Measurements from ENCODE around the gene KRTAP4-4. TPM values are rescaled to one million over a fixed set of nuclear protein-coding genes. Genes with fewer than 3 reads are reported as not detected.
"Not testable (repeated sequence)": the region's sequence is repeated elsewhere in the genome, so short reads cannot be mapped to it uniquely, and the experiment has no call there.

The KRTAP4-4 gene
- total RNA-seq (2014; rRNA removed; shearing (Covaris generic)): not detected in 2 replicates
- polyA plus RNA-seq (2016; fragmentation: Nextera tagmentation; extraction: Ambion mirVana): not detected in 2 replicates

DNA sequence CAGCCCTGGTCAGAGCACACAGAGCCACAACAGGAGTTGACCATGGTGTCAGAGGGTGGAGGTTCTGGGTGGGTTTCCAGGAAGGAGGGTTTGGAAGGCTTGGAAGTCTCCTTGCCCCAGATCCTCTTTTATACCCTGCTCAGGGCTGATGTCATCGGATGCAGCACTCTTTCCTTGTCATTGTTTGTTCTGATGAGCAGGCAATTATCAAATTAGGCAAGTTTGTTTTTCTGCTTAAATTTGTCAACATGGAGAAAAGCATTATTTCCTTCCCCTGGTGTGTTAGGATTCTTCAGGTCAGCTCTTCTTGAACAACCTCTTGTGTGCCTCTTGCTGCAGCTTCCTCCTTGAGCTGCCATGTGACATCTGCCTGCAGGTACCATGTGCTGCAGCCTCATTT lies at the start of gene KRTAP4-4:
TSS of gene KRTAP4-4 (minus strand) at position 101 of the 400 bp plus-strand sequence. CDS start at position 44, 57 bp downstream.
- H4K20me1 ChIP-seq (ENCODE audit: insufficient read depth): no peaks in the 10 kb centered on the region
- H3K79me2 ChIP-seq (ENCODE audit: insufficient read depth): no peaks in the 10 kb centered on the region
- no peaks in the 10 kb centered on the region for H3K4me1 ChIP-seq (ENCODE audit: insufficient read depth)
- H3K36me3 ChIP-seq (ENCODE audit: low read depth): no peaks in the 10 kb centered on the region
- no peaks in the 10 kb centered on the region for H3K9me2 ChIP-seq (ENCODE audit: insufficient read depth)
- no peak within 1 kb of the TSS for H3K9ac ChIP-seq
- WGBS, 2 experiments (ENCODE audit: low coverage in 1 of 2, low lambda C conversion rate in 2 of 2, missing lambda C conversion rate in 2 of 2): 95 to 100% methylated on average over 1 of the region's 1 CpG
- H3K27ac ChIP-seq: no peak within 1 kb of the TSS
- H3K4me3 ChIP-seq: no peak within 1 kb of the TSS
- TF ChIP-seq EZH2phosphoT487 (IDR thresholded peaks at IDR 0.05; ENCODE audit: insufficient read depth, low read depth) (no peak), EZH2 (IDR thresholded peaks at IDR 0.05; ENCODE audit: insufficient read depth, poor library complexity, severe bottlenecking) (no peak)
- in situ Hi-C loops (cut with MboI): no loop called here
- H3K9me3 ChIP-seq (ENCODE audit: low read depth): no peaks in the 10 kb centered on the region
- no peaks in the 10 kb centered on the region for H3F3A ChIP-seq (ENCODE audit: insufficient read depth)
- H3K4me2 ChIP-seq (ENCODE audit: unreplicated experiment): no peak within 1 kb of the TSS
- H2AFZ ChIP-seq: no peak within 1 kb of the TSS
- no peaks in the 10 kb centered on the region for H3K27me3 ChIP-seq (replicated peaks; ENCODE audit: insufficient read depth)
- DNase-seq: no peak

DNA sequence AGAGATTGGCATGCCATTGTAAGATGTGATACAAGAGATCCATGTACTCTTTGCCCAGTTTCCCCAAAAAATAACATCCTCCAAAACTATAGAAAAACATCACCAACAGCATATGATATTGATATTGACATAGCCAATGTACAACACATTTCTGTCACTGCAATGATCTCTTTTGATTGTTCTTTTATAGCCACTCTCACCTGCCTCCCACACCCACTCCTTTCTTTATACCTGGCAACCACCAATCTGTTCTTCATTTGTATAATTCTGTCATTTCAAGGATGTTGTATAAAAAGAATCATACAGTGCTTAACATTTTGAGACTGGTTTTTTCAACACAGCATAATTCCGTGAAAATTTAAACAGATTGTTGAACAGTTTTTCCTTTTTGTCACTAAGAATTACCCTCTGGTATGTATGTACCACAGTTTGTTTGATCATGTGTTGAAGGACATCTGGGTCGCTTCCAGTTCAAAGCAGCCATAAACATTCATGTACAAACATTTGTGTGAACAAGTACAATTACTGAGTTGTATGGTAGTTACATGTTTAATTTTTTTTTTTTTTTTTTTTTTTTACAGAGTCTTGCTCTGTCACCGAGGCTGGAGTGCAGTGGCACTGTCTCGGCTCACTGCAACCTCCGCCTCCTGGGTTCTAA lies 39.0 kb upstream of the KRTAP4-4 start:
- WGBS, 2 experiments (ENCODE audit: low coverage in 1 of 2, low lambda C conversion rate in 2 of 2, missing lambda C conversion rate in 2 of 2): 43% methylated on average over 5 of the region's 5 CpGs
- no peak overlapping the region for H3K27ac ChIP-seq
- H3K4me3 ChIP-seq: no peak overlapping the region
- H4K20me1 ChIP-seq (ENCODE audit: insufficient read depth): no peaks in the 10 kb centered on the region
- no peaks in the 10 kb centered on the region for H3K4me1 ChIP-seq (ENCODE audit: insufficient read depth)
- H3K9ac ChIP-seq: no peak overlapping the region
- in situ Hi-C loops (cut with MboI): no loop called here
- no peak for DNase-seq
- no peaks in the 10 kb centered on the region for H3K27me3 ChIP-seq (replicated peaks; ENCODE audit: insufficient read depth)
- H3K9me3 ChIP-seq (ENCODE audit: low read depth): no peaks in the 10 kb centered on the region
- TF ChIP-seq EZH2 (IDR thresholded peaks at IDR 0.05; ENCODE audit: insufficient read depth, poor library complexity, severe bottlenecking) (no peak), EZH2phosphoT487 (IDR thresholded peaks at IDR 0.05; ENCODE audit: insufficient read depth, low read depth) (no peak)
- H3K9me2 ChIP-seq (ENCODE audit: insufficient read depth): no peaks in the 10 kb centered on the region
- H3K4me2 ChIP-seq (ENCODE audit: unreplicated experiment): no peak overlapping the region
- H3K79me2 ChIP-seq (ENCODE audit: insufficient read depth): no peaks in the 10 kb centered on the region
- H2AFZ ChIP-seq: no peak overlapping the region
- no peaks in the 10 kb centered on the region for H3K36me3 ChIP-seq (ENCODE audit: low read depth)
- H3F3A ChIP-seq (ENCODE audit: insufficient read depth): no peaks in the 10 kb centered on the region

DNA sequence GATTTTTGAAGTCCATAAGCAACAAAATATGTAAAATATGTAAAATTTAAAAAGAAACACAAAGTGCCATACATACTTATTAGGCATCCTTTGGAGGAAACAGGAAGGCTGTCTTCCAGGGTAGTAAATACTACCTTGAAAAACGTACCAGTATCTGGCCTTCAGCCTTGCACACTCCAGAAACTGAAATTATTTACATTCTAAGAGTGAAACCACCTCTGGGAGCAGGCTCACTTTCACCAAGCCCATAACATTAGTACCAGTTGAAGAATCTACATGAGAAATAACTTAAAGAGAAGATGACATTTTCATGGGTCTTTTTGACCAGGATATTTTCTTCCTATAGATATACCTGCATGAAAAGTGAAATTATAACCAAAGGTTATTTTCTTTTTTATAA lies 35.5 kb upstream of the KRTAP4-4 start:
- Histone ChIP-seq H3K9me2 (ENCODE audit: insufficient read depth) (no peaks in the 10 kb centered on the region), H3K4me2 (ENCODE audit: unreplicated experiment) (no peak overlapping the region), H3K4me3 (no peak overlapping the region), H3K9ac (no peak overlapping the region), H3K9me3 (ENCODE audit: low read depth) (no peaks in the 10 kb centered on the region), H3K4me1 (ENCODE audit: insufficient read depth) (no peaks in the 10 kb centered on the region), H3K27me3 (replicated peaks; ENCODE audit: insufficient read depth) (no peaks in the 10 kb centered on the region), H3K27ac (no peak overlapping the region), H2AFZ (no peak overlapping the region), H3K36me3 (ENCODE audit: low read depth) (no peaks in the 10 kb centered on the region), H3K79me2 (ENCODE audit: insufficient read depth) (no peaks in the 10 kb centered on the region), H3F3A (ENCODE audit: insufficient read depth) (no peaks in the 10 kb centered on the region), H4K20me1 (ENCODE audit: insufficient read depth) (no peaks in the 10 kb centered on the region)
- in situ Hi-C loops (cut with MboI): no loop called here
- DNase-seq: no peak
- TF ChIP-seq EZH2phosphoT487 (IDR thresholded peaks at IDR 0.05; ENCODE audit: insufficient read depth, low read depth): no peak
- TF ChIP-seq EZH2 (IDR thresholded peaks at IDR 0.05; ENCODE audit: insufficient read depth, poor library complexity, severe bottlenecking): no peak
- WGBS, 2 experiments (ENCODE audit: low coverage in 1 of 2, low lambda C conversion rate in 2 of 2, missing lambda C conversion rate in 2 of 2): 52 to 62% methylated on average over 1 of the region's 1 CpG

DNA sequence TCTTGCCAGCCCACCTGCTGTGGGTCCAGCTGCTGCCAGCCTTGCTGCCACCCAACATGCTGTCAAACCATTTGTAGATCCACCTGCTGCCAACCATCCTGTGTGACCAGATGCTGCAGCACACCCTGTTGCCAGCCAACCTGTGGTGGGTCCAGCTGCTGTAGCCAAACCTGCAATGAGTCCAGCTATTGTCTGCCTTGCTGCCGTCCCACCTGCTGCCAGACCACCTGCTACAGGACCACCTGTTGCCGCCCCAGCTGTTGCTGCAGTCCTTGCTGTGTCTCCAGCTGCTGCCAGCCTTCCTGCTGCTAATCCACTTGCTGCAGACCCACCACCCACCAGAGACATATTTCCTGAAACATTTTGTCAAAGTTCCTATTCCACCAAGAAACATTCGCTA lies 29.8 kb upstream of the KRTAP4-4 start:
- DNase-seq: no peak
- in situ Hi-C loops (cut with MboI): no loop called here
- Histone ChIP-seq H3K4me3 (no peak overlapping the region), H4K20me1 (ENCODE audit: insufficient read depth) (no peaks in the 10 kb centered on the region), H2AFZ (no peak overlapping the region), H3K27ac (no peak overlapping the region), H3K9ac (no peak overlapping the region), H3F3A (ENCODE audit: insufficient read depth) (no peaks in the 10 kb centered on the region), H3K79me2 (ENCODE audit: insufficient read depth) (no peaks in the 10 kb centered on the region), H3K27me3 (replicated peaks; ENCODE audit: insufficient read depth) (no peaks in the 10 kb centered on the region), H3K9me2 (ENCODE audit: insufficient read depth) (no peaks in the 10 kb centered on the region), H3K36me3 (ENCODE audit: low read depth) (no peaks in the 10 kb centered on the region), H3K4me2 (ENCODE audit: unreplicated experiment) (no peak overlapping the region), H3K9me3 (ENCODE audit: low read depth) (no peaks in the 10 kb centered on the region), H3K4me1 (ENCODE audit: insufficient read depth) (no peaks in the 10 kb centered on the region)
- no peak for TF ChIP-seq EZH2phosphoT487 (IDR thresholded peaks at IDR 0.05; ENCODE audit: insufficient read depth, low read depth)
- WGBS, 2 experiments (ENCODE audit: low coverage in 1 of 2, low lambda C conversion rate in 2 of 2, missing lambda C conversion rate in 2 of 2): 69 to 80% methylated on average over 3 of the region's 3 CpGs

DNA sequence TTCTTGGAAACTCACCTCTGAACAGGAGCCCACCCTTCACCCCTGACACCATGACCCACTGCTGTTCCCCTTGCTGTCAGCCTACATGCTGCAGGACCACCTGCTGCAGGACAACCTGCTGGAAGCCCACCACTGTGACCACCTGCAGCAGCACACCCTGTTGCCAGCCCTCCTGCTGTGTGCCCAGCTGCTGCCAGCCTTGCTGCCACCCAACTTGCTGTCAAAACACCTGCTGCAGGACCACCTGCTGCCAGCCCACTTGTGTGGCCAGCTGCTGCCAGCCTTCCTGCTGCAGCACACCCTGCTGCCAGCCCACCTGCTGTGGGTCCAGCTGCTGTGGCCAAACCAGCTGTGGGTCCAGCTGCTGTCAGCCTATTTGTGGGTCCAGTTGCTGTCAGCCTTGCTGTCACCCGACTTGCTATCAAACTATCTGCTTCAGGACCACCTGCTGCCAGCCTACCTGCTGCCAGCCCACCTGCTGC lies 29.3 kb upstream of the KRTAP4-4 start, which contains the start of gene KRTAP9-1:
TSS of gene KRTAP9-1 (plus strand) at position 51 of the 482 bp plus-strand sequence. CDS start at position 51, 0 bp downstream.
- H3F3A ChIP-seq (ENCODE audit: insufficient read depth); H3K4me2 ChIP-seq (ENCODE audit: unreplicated experiment); H3K9me2 ChIP-seq (ENCODE audit: insufficient read depth); H3K9ac ChIP-seq; in situ Hi-C loops (cut with MboI); DNase-seq; H3K27ac ChIP-seq; H3K79me2 ChIP-seq (ENCODE audit: insufficient read depth); H3K36me3 ChIP-seq (ENCODE audit: low read depth); H3K4me1 ChIP-seq (ENCODE audit: insufficient read depth); H2AFZ ChIP-seq; H3K27me3 ChIP-seq (replicated peaks; ENCODE audit: insufficient read depth); H3K4me3 ChIP-seq; H4K20me1 ChIP-seq (ENCODE audit: insufficient read depth); H3K9me3 ChIP-seq (ENCODE audit: low read depth): not testable (repeated sequence)
- 67 to 91% methylated on average over 1 of the region's 1 CpG for WGBS, 2 experiments (ENCODE audit: low coverage in 1 of 2, low lambda C conversion rate in 2 of 2, missing lambda C conversion rate in 2 of 2)

Data from GM23248 (cell line).